HG03159 (cell line): ENCODE results near the gene ATAD3C.
"Not testable (repeated sequence)": the region's sequence is repeated elsewhere in the genome, so short reads cannot be mapped to it uniquely, and the experiment has no call there.

ENCODE experiments used
- ATAC-seq: cut with Tn5 transposase; IDR thresholded peaks from one replicate; pipeline ENCODE4 v1.9.1; 2021; ENCODE audit warnings: mild to moderate bottlenecking, moderate library complexity; ENCODE audit not compliant: unreplicated experiment

The ATAD3C gene

DNA sequence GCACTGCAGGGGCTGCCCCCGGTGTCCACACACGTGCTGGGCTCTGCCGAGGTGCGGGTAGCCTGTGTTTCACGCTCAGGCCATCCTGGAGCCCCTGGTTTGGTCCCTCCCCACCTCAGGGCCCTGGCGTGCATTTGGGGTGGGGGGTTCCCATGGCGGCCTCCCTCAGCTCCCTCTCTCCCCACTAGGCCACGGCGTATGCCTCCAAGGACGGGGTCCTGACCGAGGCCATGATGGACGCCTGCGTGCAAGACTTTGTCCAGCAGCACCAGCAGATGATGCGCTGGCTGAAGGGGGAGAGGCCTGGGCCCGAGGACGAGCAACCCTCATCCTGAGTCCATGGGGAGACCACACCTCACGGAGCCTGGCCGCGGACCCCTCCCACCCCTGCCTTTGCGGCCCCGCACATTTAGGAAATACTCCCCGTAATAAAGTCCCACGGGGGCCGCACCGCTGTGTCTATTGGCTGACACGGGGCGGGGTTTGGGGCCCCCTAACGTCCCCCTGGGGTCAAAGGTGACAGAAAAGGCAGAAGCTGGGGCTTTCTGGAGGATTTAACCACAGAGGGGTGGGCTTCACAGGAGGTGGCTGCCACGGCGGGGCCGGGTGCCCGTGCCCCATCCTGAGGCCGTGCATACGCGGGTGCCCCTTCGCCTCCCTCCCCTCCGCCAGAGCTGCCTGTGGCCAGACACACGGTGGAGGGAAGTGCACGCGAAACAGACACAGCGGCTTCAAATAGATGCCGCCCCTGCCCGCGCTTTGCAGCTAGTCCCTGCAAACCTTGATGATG is 18.9 kb downstream of the ATAD3C start:
- not testable (repeated sequence) for ATAC-seq

DNA sequence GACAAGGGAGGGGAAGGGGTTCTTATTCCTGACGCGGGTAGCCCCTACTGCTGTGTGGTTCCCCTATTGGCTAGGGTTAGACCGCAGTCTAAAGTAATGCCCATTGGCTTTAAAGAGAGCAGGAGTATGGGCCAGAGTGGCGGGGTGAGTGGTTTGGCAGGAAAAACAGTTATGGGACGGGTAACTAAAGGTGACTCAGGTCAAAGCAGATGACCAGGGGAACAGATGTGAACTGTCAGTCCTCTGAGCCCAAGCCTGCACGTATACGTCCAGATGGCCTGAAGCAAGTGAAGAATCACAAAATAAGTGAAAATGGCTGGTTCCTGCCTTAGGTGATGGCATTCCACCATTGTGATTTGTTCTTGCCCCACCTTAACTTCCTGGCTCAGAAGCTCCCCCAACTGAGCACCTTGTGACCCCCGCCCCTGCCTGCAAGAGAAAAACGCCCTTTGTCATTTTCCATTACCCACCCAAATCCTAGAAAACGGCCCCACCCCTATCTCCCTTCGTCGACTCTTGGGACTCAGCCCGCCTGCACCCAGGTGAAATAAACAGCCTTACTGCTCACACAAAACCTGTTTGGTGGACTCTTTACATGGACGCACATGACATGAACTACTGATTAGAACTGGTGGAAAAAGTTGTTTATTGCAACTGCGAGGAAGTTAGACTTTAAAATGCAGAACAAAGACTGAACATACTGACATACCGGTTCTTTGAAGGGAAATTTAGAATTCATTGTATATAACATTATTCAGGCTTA is 21.3 kb downstream of the ATAD3C start:
- ATAC-seq, result no peak

DNA sequence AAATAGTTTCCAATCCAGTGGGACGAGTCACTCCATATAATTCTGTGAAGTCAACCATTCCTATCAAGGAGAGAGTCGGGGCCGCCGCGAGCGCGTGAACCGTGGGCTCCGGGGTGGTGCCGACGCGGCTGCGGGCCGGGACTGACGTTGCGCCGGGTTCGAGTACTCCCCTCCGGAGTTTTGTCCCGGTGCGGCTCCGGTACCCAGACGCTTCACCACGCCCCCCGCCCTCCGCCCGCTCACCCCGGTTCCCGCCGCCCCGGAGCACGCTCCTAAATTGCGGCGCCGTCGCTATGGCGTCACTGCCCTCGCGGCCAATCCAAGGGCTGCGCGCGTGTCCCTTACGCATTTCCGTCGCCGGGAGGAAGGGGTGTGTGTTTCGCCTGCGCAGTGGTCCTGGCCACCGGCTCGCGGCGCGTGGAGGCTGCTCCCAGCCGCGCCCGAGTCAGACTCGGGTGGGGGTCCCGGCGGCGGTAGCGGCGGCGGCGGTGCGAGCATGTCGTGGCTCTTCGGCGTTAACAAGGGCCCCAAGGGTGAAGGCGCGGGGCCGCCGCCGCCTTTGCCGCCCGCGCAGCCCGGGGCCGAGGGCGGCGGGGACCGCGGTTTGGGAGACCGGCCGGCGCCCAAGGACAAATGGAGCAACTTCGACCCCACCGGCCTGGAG is 22.0 kb downstream of the ATAD3C start, which contains the start of gene ATAD3B:
Gene ATAD3B, plus strand, starts transcription at position 377 of the 664 bp plus-strand sequence. Its CDS starts 120 bp downstream, at position 497.
- ATAC-seq, result peak; percentile 89

DNA sequence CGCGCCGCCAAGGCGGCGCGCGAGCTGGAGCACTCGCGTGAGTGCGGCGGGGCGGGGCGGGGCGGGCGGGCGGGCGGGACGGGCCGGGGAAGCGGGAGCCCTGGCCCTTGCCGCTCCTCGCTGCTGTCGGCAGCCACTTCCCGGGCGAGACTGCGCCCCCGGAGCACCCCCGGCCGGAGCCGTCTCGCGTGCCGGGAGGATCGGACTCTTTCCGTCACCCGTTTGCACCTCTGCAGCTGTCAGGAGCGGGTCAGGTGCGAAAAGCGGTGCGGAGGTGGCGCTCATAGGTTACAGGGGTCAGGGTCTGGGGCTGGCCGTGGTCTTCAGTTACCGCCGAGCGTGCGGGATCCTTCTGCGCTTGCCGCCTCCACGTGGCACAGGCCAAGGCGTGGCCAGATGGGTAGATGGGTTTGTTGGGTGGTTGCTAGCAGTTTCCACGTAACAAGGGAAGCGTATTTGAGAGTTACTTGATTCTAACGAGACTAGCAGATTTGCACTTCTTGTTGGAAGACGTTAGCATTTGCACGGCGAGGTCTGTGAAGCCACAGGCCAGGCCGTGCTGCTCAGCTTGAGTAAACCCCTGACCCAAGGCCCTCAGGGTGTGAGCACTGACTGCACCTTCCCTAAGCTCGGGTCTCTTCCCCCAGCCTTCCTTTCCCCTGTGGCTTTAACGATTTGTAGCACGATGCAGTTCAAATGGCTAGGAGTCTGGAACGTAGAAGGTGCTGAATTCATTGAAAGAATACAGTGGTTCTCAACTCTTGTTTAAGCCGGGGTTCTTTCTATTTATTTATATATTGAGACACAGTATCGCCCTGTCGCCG is 22.8 kb downstream of the ATAD3C start:
- ATAC-seq, result peak; percentile 20

DNA sequence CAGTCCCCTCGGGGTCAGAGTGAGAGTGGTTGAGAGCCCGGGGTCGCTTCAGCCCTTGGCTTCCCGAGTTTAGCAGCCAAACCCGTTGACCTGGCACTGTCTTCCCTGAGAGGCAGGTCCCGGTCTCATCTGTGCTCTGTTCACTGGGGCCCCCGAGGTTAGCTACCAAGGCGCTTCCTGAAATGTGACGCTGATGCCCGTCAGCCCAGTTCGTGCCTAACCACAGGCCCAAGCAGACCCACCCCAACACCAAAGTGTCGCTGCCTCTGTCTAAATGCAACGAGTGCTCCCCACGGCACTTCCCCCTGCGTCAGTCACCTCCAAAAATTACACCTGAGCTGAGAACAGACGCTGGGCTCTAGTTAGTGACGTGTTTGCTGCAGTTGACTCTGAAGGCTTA is 26.5 kb downstream of the ATAD3C start:
- not testable (repeated sequence) for ATAC-seq

DNA sequence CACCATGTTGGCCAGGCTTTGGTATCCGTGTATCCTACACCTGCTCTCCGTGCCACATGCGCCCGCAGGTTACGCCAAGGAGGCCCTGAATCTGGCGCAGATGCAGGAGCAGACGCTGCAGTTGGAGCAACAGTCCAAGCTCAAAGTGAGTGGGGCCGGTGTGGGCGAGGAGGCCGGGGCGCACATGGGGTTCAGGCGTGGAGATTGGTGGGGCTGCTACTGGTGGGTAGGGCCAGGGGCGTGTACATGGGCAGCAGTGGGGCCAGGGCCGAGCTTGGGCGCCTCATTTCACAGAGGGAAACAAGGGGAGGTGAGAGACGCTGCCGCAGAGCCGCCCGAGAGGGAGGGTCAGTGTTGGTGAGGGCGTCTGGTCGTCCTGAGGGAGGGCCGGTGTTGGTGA is 27.7 kb downstream of the ATAD3C start:
- ATAC-seq, result no peak

DNA sequence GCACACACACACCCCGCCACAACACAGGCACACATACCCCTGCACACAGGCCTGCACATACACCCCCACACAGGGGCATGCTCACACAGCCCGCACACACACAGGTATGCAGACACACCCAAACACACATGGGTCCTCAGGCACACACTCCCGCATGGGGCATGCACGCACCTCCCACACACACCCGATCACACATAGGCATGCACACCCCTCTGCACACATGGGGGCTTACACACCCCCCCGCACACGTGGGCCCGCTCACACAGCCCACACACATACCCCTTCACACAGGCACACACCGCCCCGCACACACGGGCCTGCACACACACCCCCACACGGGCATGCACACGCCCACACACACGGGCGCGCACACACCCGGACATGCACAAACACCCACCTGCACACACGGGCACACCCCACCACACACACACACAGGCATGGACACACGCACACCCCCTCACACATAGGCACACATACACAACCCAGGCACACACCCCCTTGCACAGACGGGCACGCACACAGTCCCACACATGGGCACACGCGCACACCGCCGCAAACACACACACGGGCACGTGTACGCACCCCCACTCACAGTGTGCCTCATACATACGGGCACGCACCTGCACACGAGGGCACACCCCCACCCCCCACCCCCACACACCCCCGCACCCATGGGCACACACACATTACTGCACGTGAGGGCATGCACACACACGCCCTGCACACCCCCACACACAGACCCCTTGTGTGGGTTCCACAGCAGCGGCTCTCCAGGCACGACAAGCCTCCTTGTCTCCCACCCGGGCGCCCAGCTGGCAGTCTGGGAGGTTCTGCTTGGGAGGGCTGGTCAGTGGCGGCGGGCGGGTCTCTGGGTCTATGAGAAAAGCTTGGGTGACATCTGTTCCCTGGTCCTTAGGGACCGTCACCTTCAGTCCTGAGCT is 30.3 kb downstream of the ATAD3C start:
- no peak for ATAC-seq

DNA sequence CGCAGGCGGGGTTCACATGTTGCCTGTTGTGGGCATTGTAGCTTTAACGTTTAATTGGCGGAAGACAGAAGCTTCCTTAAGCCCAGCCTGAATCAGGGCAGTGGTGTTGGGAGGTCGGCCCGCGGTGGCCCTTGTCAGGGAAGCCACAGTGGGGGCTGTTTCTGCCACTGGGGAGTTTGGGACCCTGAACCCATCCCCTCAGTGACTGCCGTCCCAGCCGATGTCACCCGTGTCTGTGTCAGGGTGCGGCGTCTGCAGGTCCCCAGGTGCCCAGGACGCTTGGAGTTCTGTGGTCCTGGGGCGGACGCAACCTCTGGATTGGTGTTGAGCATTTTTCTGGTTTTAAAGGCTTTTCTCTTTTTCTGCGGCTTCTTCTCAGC is 31.0 kb downstream of the ATAD3C start:
- not testable (repeated sequence) for ATAC-seq

DNA sequence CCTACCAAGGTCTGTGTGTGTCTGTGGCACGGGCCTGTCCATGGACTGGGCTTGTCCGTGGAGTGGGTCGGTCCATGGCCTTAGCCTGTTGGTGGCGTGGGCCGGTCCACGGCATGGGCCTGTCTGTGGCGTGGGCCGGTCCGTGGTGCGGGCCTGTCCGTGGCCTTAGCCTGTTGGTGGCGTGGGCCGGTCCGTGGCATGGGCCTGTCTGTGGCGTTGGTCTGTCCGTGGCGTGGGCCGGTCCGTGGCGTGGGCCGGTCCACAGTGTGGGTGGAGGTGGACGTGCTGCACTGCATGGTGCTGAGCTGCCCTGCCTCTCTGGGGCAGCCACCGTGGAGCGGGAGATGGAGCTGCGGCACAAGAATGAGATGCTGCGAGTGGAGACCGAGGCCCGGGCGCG is 32.3 kb downstream of the ATAD3C start:
- not testable (repeated sequence) for ATAC-seq

DNA sequence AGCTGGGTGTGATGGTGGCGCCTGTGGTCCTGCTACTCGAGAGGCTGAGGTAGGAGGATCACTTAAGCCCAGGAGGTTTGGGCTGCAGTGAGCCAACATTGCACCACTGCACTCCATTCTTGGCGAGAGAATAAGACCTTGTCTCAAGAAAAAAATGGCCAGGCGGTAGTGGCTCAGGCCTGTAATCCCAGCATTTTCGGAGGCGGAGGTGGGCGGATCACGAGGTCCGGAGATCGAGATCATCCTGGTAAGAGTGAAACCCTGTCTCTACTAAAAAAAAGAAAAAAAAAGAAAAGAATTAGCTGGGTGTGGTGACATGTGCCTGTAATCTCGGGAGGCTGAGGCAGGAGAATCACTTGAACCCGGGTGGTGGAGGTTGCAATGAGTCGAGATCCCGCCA is 33.4 kb downstream of the ATAD3C start:
- no peak for ATAC-seq

DNA sequence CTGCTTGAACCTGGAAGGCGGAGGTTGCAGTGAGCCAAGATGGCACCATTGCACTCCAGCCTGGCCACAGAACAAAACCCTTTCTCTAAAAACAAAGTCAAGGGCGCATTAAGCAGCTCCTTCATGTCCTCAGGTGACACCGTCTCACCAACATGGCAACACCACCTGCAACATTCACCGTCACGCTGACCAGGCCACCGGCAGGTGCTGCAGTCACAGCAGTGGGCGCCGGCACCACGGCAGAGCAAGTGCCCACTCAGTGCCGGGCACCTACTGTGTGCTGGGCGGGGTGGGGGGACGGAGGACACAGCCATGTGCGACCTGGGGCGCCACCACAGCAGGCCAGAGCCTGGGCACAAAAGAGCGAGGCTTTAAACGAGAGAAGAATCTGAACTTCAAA is 34.2 kb downstream of the ATAD3C start:
- no peak for ATAC-seq

DNA sequence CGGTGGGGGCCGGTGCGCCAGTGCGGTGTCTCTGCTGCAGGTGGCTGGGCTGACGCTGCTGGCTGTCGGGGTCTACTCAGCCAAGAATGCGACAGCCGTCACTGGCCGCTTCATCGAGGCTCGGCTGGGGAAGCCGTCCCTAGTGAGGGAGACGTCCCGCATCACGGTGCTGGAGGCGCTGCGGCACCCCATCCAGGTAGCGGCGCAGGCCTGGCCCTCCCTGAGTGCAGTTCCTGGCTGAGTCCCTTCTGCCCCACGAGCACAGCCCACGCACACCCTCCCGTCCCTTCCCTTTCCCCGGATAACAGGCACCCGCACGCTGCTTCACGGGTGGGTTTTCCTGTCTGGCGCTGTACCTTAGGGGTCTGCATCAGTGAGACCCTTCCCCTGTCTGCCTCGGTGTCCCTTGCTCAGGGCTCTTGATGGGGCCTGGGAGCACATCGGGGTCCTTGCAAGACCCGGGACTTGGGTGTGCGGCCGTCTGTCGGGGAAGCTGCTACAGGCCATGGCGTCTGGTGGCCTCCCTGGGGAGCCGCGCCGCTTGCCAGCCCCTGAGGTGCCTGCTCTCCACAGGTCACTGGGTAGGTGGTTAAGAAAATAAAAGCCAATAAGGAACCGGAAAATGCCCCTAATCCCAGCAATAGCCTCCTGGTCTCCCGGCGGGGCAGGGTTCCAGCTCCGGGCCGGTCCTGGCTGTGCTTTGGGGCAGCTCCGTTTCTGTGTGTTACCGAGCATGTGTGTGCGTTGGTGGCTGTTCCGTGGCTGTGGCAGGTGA is 35.7 kb downstream of the ATAD3C start:
- not testable (repeated sequence) for ATAC-seq

DNA sequence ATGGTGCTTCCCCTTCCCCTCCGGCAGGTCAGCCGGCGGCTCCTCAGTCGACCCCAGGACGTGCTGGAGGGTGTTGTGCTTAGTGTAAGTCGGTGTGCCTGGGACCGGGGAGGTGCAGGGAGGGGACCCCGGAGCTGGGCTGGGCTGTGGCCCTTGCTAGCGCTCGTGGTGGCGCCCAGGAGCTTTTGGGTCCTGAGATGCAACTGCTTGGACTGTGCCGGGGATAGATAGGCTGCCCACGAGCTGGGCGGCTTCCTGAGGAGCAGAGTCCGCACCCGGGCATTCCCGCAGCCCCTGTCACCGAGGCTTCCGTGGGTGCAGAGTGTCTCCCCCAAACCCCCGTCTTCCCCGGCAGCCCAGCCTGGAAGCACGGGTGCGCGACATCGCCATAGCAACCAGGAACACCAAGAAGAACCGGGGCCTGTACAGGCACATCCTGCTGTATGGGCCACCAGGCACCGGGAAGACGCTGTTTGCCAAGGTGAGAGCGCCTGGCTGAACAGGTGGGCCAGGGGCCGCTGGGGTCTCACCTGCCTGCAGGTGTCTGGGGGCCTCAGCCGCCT is 36.3 kb downstream of the ATAD3C start:
- not testable (repeated sequence) for ATAC-seq

DNA sequence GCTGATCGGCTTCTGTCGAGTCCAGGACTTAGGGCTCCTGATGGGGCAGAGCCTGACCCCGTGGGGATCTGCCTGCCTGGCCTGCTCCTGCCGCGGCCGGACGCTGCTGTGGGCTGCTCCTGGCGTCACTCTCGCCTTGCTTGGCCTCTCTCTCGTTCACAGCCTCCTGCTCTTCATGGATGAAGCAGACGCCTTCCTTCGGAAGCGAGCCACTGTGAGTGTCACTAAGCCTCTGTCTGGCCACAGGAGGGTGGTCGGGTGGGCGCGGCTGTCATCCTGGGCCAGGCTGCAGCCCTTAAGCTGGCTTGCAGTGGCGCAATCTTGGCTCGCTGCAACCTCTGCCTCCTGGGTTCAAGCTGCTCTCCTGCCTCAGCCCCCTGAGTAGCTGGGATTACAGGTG is 38.2 kb downstream of the ATAD3C start:
- no peak for ATAC-seq

DNA sequence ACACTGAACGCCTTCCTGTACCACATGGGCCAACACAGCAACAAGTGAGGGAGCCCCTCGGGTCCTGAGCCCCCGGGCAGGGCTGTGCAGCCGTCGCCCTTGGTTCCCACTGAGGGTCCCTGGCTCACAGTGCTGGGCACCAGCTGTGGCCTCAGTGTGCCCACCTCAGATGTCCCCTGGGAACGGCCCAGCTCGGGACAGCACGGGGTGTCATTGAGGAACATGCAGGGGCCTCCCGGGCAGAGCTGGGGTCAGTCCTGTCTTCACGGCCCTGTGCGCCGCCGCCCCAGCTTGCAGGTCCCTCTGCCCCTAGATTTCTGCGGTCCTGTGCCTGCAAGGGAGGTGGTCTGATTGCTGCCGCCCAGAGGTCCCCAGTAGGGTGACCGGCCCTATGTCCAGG is 39.7 kb downstream of the ATAD3C start:
- no peak for ATAC-seq

DNA sequence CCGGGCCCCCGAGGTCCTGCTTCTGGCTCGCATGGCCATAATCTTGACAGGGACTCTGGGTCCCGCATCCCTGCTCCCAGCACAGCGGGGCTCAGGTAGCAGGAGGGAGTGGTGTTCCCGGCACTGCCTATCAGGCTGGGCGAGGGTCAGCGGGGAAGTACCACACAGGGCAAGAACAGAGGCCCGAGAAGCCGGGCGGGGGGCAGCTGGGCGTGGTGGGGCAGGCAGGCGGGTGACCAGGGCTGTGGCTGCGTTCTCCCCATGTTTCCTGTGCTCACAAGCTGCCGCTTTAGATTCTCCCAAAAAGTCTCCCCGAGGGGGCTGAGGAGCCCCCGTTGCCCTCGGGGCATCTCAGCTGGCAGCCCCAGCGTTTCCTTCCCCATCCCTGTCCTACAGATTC is 40.4 kb downstream of the ATAD3C start:
- no peak for ATAC-seq

DNA sequence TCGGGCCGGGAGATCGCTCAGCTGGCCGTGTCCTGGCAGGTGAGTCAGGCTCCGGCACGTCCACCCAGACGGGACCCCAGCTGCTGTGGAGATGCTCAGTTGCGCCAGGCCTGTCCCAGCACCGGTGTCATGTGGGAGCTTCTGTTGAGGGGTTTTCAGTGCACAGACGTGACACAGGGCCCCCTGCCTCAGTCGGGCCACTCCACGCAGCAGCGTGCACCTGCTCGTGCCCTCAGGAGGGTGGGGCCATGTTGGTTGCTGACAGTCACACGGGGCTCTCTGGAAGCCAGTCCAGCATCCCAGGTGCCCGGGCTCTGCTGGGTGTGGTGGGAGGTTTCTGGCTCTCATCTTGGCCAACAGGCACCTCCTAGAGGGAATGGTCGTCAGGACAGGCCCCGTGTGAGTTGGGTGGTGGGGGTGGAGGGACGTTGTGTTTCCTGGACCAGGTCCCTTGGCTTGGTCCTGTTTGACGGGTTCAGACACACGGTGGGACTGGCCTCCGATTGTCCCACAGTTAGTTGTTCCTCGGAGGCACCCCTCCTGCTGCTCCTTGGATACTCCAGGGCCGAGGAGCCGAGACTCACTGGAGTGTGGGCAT is 41.2 kb downstream of the ATAD3C start:
- no peak for ATAC-seq

DNA sequence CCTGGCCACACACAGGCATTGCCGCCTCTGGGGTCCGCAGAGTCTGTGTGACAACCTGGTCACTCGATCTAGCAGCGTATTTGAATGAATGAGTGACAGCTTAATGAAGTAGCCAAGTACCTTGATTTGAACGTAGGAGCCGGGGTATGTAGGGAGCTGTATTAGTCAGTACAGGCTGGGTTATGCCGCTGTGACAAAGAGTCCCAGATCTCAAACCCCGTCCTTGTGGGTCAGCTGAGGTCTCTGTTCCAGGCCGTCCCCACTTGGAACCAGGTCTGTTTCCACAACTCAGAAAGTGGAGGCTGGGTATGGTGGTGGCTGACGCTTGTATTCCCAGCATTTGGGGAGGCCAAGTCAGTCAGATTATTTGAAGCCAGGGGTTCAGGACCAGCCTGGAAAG is 42.1 kb downstream of the ATAD3C start:
- ATAC-seq, result no peak
